T-cell (primary cell): Measurements from ENCODE around the gene PIN1. TPM values are rescaled to one million over a fixed set of nuclear protein-coding genes. Genes with fewer than 3 reads are reported as not detected.

ENCODE experiments used
- ATAC-seq, 4 experiments: fragments of 200-7000 bp in 3 of 4; fragments of 150-1000 bp in 1 of 4; cut with Tn5 transposase; replicated peaks in 1 of 4; 1 replicate in 3 of 4; 2 replicates in 1 of 4; pipeline ENCODE4 v1.10.0; 2021; ENCODE audit warnings: moderate library complexity in 3 of 4, mild to moderate bottlenecking in 2 of 4, moderate number of reproducible peaks in 1 of 4
- CTCF ChIA-PET, 2 donors: fragments of 300-600 bp; sonication (Branson Sonifier 250); formaldehyde crosslinking; loops; one replicate each; lab custom pipeline; 2022; ENCODE audit warnings: antibody characterized with exemption in 2 of 2; lab: Charles Lee
- POLR2A ChIA-PET, 2 donors: fragments of 300-600 bp; sonication (Branson Sonifier 250); formaldehyde crosslinking; loops; one replicate each; lab custom pipeline; 2022; ENCODE audit warnings: antibody characterized with exemption in 2 of 2; lab: Charles Lee
- DNase-seq, 35 experiments: peaks; one replicate each; pipeline versions ENCODE4 v3.0.0 to v3.0.0-alpha.2; 2013 to 2023
- H3K27ac ChIP-seq: one replicate; pipeline ENCODE4 v1.5.1; 2013; ENCODE audit warnings: low read length
- H3K27me3 ChIP-seq, 2 experiments: replicated peaks in 1 of 2; 1 replicate in 1 of 2; 2 replicates in 1 of 2; pipeline versions ENCODE4 v1.6.1 to v1.7.0; 2013; ENCODE audit warnings: low read length in 1 of 2, mixed read lengths in 1 of 2; ENCODE audit not compliant: control insufficient read depth in 2 of 2, insufficient read depth in 2 of 2; ENCODE audit errors: extremely low read depth in 1 of 2
- H3K36me3 ChIP-seq, 2 donors: 1 replicate in 1 of 2; 2 replicates in 1 of 2; pipeline versions ENCODE4 v1.6.1 to v1.7.0; 2013; ENCODE audit warnings: low read length in 1 of 2; ENCODE audit not compliant: control insufficient read depth in 2 of 2, insufficient read depth in 1 of 2; ENCODE audit errors: extremely low read depth in 1 of 2
- H3K4me1 ChIP-seq, 2 experiments: 1 replicate in 1 of 2; 2 replicates in 1 of 2; pipeline versions ENCODE4 v1.6.1 to v1.7.0; 2013; ENCODE audit warnings: low read length in 2 of 2, mixed read lengths in 1 of 2; ENCODE audit not compliant: insufficient read depth in 2 of 2, control insufficient read depth in 1 of 2; ENCODE audit errors: extremely low read depth in 1 of 2
- H3K4me3 ChIP-seq, 2 donors: 1 replicate in 1 of 2; 2 replicates in 1 of 2; pipeline versions ENCODE4 v1.5.1 to v1.7.0; 2013; ENCODE audit warnings: mild to moderate bottlenecking in 2 of 2, low read length in 1 of 2, moderate library complexity in 1 of 2; ENCODE audit not compliant: control insufficient read depth in 1 of 2; ENCODE audit errors: extremely low read depth in 1 of 2
- H3K9me3 ChIP-seq: 2 replicates; pipeline ENCODE4 v1.7.0; 2013
- H3K27ac Mint-ChIP-seq, 2 donors: one replicate each; pipeline ENCODE4 v1.8.0; 2020 to 2021; ENCODE audit warnings: mild to moderate bottlenecking in 2 of 2, mixed read lengths in 2 of 2
- H3K27me3 Mint-ChIP-seq, 2 donors: one replicate each; pipeline ENCODE4 v1.8.0; 2021 to 2022; ENCODE audit warnings: mixed read lengths in 2 of 2
- H3K36me3 Mint-ChIP-seq: one replicate; pipeline ENCODE4 v1.8.0; 2021; ENCODE audit warnings: mixed read lengths
- H3K4me1 Mint-ChIP-seq, 3 donors: one replicate each; pipeline ENCODE4 v1.8.0; 2020 to 2022; ENCODE audit warnings: mixed read lengths in 3 of 3, mild to moderate bottlenecking in 1 of 3
- H3K4me3 Mint-ChIP-seq, 3 donors: one replicate each; pipeline ENCODE4 v1.8.0; 2020 to 2022; ENCODE audit warnings: mild to moderate bottlenecking in 3 of 3, mixed read lengths in 3 of 3, moderate library complexity in 3 of 3
- H3K9me3 Mint-ChIP-seq, 3 donors: one replicate each; pipeline ENCODE4 v1.8.0; 2020 to 2022; ENCODE audit warnings: mixed read lengths in 3 of 3
- WGBS: methylation state at CpG from one replicate; pipeline ENCODE4 v1.1.5; 2013; ENCODE audit warnings: missing lambda C conversion rate; ENCODE audit not compliant: insufficient coverage; 5-methylcytosine and 5-hydroxymethylcytosine counted together
- total RNA-seq, 35 experiments: library from RNA in 6 of 35; stranded (reverse) in 6 of 35; fragments of 120-200 nt in 1 of 35; gene quantifications; one replicate each; pipeline versions ENCODE4 v1.2.1 to v1.2.4 and lab custom pipeline; 2013 to 2026

The PIN1 gene
- total RNA-seq, 5 donors from 2014 or later (not counting 1 experiment from before 2014, with no cell fraction given): 49.4 to 92.6 (median 79.4) TPM

- Mint-ChIP-seq H3K27ac (peak overlapping the region; percentile 98 to 100), H3K36me3 (peaks cover 15% of the 10 kb centered on the region), H3K27me3 (no peaks in the 10 kb centered on the region), H3K4me1 (peaks cover 80 to 84% (median 81%) of the 10 kb centered on the region in 3 donors), H3K9me3 (no peaks in the 10 kb centered on the region), H3K4me3 (peak overlapping the region; percentile 81 to 89 (median 86))
- peak overlapping the region; percentile 63 for H3K27ac ChIP-seq
- no peaks in the 10 kb centered on the region for H3K27me3 ChIP-seq
- H3K9me3 ChIP-seq: no peaks in the 10 kb centered on the region
- 83% methylated on average over 13 of the region's 13 CpGs for WGBS
- ChIA-PET POLR2A (no interaction called here), CTCF (interaction anchor here in 1 of 2 donors (0.5 kb wide), 1 partner anchor 1276 kb away, joined by 3 read pairs; no protein-coding TSS in a partner anchor)
- peaks cover 45 to 84% of the 10 kb centered on the region in 2 experiments for H3K4me1 ChIP-seq
- ATAC-seq (no peak), DNase-seq (no peak)
- H3K4me3 ChIP-seq: peak overlapping the region; percentile 53 to 71
- H3K36me3 ChIP-seq: peaks cover 3 to 10% of the 10 kb centered on the region in 2 donors
These were observed 22.1 kb downstream of the PIN1 start for GRCh38 chr19:9857076-9857721.

GRCh38 chr19:9857920-9858746 lies 23.0 kb downstream of the PIN1 start:
- Mint-ChIP-seq H3K4me1 (peaks cover 82 to 85% (median 82%) of the 10 kb centered on the region in 3 donors), H3K27me3 (no peaks in the 10 kb centered on the region), H3K36me3 (peaks cover 13% of the 10 kb centered on the region), H3K27ac (peak overlapping the region; percentile 98 to 100), H3K9me3 (no peaks in the 10 kb centered on the region), H3K4me3 (peak overlapping the region; percentile 81 to 89 (median 86))
- no peaks in the 10 kb centered on the region for H3K9me3 ChIP-seq
- ChIA-PET POLR2A (interaction anchor here in 1 of 2 donors (0.6 to 1.0 kb wide), 2 partner anchors 22 to 411 kb away, joined by 3 to 4 read pairs; no protein-coding TSS in a partner anchor), CTCF (interaction anchor here (0.6 to 1.0 kb wide), 4 partner anchors 10 to 89 kb away, joined by 3 to 5 read pairs (median 4); partner anchors contain the start of gene ZNF846 (in 1 of the 2))
- H3K4me3 ChIP-seq: peak overlapping the region; percentile 53 to 71
- DNase-seq (peak in 18 of 35 experiments; percentile 3 to 72 (median 24)), ATAC-seq (peak; percentile 86 to 92 (median 89))
- H3K4me1 ChIP-seq: peaks cover 49 to 91% of the 10 kb centered on the region in 2 experiments
- H3K27ac ChIP-seq: peak overlapping the region; percentile 63
- WGBS: 2% methylated on average over 8 of the region's 10 CpGs
- peaks cover 3 to 10% of the 10 kb centered on the region in 2 donors for H3K36me3 ChIP-seq
- no peaks in the 10 kb centered on the region for H3K27me3 ChIP-seq

GRCh38 chr19:9858766-9859165 lies 23.6 kb downstream of the PIN1 start:
- peak overlapping the region; percentile 81 to 89 (median 86) for H3K4me3 Mint-ChIP-seq
- no peaks in the 10 kb centered on the region for H3K9me3 Mint-ChIP-seq
- peak overlapping the region; percentile 98 to 100 for H3K27ac Mint-ChIP-seq
- peaks cover 54 to 97% of the 10 kb centered on the region in 2 experiments for H3K4me1 ChIP-seq
- H3K9me3 ChIP-seq: no peaks in the 10 kb centered on the region
- ChIA-PET POLR2A (no interaction called here), CTCF (interaction anchor here (0.6 to 1.0 kb wide), 3 partner anchors 11 to 90 kb away, joined by 3 to 5 read pairs (median 4); partner anchors contain the start of gene ZNF846 (in 1 of the 2))
- ATAC-seq (no peak), DNase-seq (no peak)
- H3K27ac ChIP-seq: peak overlapping the region; percentile 55
- H3K4me1 Mint-ChIP-seq: peaks cover 82 to 90% (median 84%) of the 10 kb centered on the region in 3 donors
- no peaks in the 10 kb centered on the region for H3K27me3 ChIP-seq
- peak overlapping the region in 1 of 2 donors; percentile 29 for H3K4me3 ChIP-seq
- no peaks in the 10 kb centered on the region for H3K27me3 Mint-ChIP-seq
- H3K36me3 Mint-ChIP-seq: peaks cover 11% of the 10 kb centered on the region
- H3K36me3 ChIP-seq: peaks cover 3 to 6% of the 10 kb centered on the region in 2 donors

GRCh38 chr19:9860407-9860806 lies 25.3 kb downstream of the PIN1 start:
- ChIA-PET CTCF (interaction anchor here in 1 of 2 donors (0.6 kb wide), 2 partner anchors 47 to 245 kb away, joined by 3 read pairs; no protein-coding TSS in a partner anchor), POLR2A (interaction anchor here (0.6 kb wide), 5 partner anchors 9 to 1621 kb away, joined by 3 to 5 read pairs (median 4); no protein-coding TSS in a partner anchor)
- peaks cover 88 to 93% (median 88%) of the 10 kb centered on the region in 3 donors for H3K4me1 Mint-ChIP-seq
- H3K9me3 ChIP-seq: no peaks in the 10 kb centered on the region
- no peaks in the 10 kb centered on the region for H3K9me3 Mint-ChIP-seq
- H3K27ac Mint-ChIP-seq: peak overlapping the region; percentile 43 to 68
- H3K36me3 Mint-ChIP-seq: peaks cover 5% of the 10 kb centered on the region
- H3K4me3 ChIP-seq: no peak overlapping the region
- DNase-seq: no peak
- H3K4me1 ChIP-seq: peaks cover 62 to 99% of the 10 kb centered on the region in 2 experiments
- WGBS: 100% methylated on average over 1 of the region's 8 CpGs
- peaks cover 0 to 3% of the 10 kb centered on the region in 2 donors for H3K36me3 ChIP-seq
- no peak for ATAC-seq
- H3K4me3 Mint-ChIP-seq: peak overlapping the region in 1 of 3 donors; percentile 86
- H3K27me3 ChIP-seq: no peaks in the 10 kb centered on the region
- no peaks in the 10 kb centered on the region for H3K27me3 Mint-ChIP-seq
- no peak overlapping the region for H3K27ac ChIP-seq

- no peak overlapping the region for H3K27ac ChIP-seq
- CTCF ChIA-PET: no interaction called here
- peak overlapping the region in 1 of 3 donors; percentile 86 for H3K4me3 Mint-ChIP-seq
These were observed 26.4 kb downstream of the PIN1 start for GRCh38 chr19:9861503-9861902.

More at GRCh38 chr19:9861503-9861902, 26.4 kb downstream of the PIN1 start:
- DNase-seq (no peak), ATAC-seq (no peak)
- Histone ChIP-seq H3K27me3 (no peaks in the 10 kb centered on the region), H3K9me3 (no peaks in the 10 kb centered on the region), H3K4me1 (peaks cover 67 to 99% of the 10 kb centered on the region in 2 experiments), H3K4me3 (no peak overlapping the region), H3K36me3 (no peaks in the 10 kb centered on the region)
- peaks cover 5% of the 10 kb centered on the region for H3K36me3 Mint-ChIP-seq
- no peaks in the 10 kb centered on the region for H3K9me3 Mint-ChIP-seq
- POLR2A ChIA-PET: interaction anchor here in 1 of 2 donors (0.6 kb wide), 1 partner anchor 1084 kb away, joined by 3 read pairs; no protein-coding TSS in a partner anchor
- H3K4me1 Mint-ChIP-seq: peaks cover 87 to 94% (median 92%) of the 10 kb centered on the region in 3 donors
- WGBS: 100% methylated on average over 1 of the region's 1 CpG
- H3K27me3 Mint-ChIP-seq: no peaks in the 10 kb centered on the region
- H3K27ac Mint-ChIP-seq: peak overlapping the region; percentile 92 to 96
